ENCODE measurements around the gene SPCS1.

SPCS1 gene

DNA sequence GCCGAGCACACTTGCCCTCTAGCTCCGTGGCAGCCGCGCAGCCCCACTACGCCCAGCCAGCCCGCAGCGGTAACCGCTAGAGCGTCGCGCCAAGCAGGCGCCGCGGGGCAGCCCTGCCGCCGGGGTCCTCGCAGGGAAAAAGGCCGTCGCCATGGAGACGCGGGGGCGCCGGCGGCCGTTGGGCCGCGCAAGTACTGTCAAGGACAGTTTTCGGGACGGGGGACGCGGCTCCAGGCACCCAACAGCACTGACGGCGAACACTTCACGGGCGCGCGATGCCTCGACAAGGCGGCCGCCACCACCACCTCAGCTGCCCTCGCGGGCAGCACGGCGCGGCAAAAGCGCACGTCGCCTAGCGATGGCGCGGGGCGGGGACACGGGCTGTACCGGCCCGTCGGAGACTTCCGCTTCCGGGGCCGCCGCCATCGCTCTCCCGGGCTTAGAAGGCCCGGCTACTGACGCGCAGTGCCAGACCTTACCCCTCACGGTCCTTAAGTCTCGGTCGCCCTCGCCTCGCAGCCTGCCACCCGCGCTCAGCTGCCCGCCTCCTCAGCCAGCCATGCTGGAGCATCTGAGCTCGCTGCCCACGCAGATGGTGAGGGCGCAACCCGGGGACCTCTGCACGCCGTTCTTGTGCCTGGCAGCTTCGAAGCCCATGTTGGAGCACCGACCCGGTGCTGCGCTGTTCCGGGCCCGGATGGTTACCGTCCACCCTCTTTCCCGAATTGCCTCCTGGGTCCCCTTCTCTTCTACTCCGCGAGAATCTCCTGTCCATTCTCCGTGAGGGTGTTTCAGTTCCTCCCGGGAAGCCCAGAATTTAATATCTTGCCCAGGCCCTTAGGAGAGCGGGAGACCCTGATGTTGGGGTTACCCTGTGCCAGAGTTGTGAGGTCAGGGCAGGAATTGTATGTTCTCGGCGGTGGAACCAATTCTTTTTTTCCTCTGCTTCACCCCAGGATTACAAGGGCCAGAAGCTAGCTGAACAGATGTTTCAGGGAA lies at the start of gene SPCS1, which contains the start of gene GLT8D1:
TSS of gene SPCS1 (plus strand) at position 419 of the 999 bp plus-strand sequence. CDS start at position 560, 141 bp downstream.
TSS of gene GLT8D1 (minus strand) at position 104 of the 999 bp plus-strand sequence. CDS start 5,331 bp downstream, outside the sequence.
- peak; percentile 95 for ATAC-seq
- TF ChIP-seq ZFP30 (CRISPR knock-in tag; IDR thresholded peaks at IDR 0.05) (no peak), TOX (CRISPR knock-in tag; IDR thresholded peaks at IDR 0.05; ENCODE audit: borderline replicate concordance) (no peak), PPARA (CRISPR knock-in tag; IDR thresholded peaks at IDR 0.05; ENCODE audit: borderline replicate concordance) (no peak), ZFP3 (CRISPR knock-in tag; IDR thresholded peaks at IDR 0.05) (no peak), SNAI2 (CRISPR knock-in tag; IDR thresholded peaks at IDR 0.05) (no peak), TCF4 (CRISPR knock-in tag; IDR thresholded peaks at IDR 0.05; ENCODE audit: borderline replicate concordance) (no peak), ESRRG (CRISPR knock-in tag; IDR thresholded peaks at IDR 0.05) (no peak)
- TF ChIP-seq, protein P1, sequence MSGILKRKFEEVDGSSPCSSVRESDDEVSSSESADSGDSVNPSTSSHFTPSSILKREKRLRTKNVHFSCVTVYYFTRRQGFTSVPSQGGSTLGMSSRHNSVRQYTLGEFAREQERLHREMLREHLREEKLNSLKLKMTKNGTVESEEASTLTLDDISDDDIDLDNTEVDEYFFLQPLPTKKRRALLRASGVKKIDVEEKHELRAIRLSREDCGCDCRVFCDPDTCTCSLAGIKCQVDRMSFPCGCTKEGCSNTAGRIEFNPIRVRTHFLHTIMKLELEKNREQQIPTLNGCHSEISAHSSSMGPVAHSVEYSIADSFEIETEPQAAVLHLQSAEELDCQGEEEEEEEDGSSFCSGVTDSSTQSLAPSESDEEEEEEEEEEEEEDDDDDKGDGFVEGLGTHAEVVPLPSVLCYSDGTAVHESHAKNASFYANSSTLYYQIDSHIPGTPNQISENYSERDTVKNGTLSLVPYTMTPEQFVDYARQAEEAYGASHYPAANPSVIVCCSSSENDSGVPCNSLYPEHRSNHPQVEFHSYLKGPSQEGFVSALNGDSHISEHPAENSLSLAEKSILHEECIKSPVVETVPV (CRISPR knock-in tag; IDR thresholded peaks at IDR 0.05) = no peak

DNA sequence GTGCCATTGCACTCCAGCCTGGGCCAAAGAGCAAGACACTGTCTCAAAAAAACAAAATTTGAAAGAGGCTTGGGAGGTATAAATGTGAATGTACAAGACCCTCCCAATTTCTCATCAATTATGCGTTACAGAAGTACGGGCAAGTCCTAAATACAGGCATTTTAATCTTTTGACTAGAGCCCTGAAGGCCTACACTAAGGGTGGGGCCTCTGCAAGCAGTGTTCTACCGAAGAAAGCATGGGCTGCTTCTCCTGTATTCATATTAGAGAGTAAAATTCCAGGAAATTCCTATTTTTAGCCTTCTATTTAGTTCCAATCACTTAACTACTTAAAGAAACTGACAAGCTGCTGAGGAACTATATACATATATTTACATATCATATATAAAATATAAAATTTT lies 45.9 kb upstream of the SPCS1 start:
- TF ChIP-seq PPARA (CRISPR knock-in tag; IDR thresholded peaks at IDR 0.05; ENCODE audit: borderline replicate concordance) = no peak
- TF ChIP-seq ZFP3 (CRISPR knock-in tag; IDR thresholded peaks at IDR 0.05) = no peak
- TF ChIP-seq, protein P2, sequence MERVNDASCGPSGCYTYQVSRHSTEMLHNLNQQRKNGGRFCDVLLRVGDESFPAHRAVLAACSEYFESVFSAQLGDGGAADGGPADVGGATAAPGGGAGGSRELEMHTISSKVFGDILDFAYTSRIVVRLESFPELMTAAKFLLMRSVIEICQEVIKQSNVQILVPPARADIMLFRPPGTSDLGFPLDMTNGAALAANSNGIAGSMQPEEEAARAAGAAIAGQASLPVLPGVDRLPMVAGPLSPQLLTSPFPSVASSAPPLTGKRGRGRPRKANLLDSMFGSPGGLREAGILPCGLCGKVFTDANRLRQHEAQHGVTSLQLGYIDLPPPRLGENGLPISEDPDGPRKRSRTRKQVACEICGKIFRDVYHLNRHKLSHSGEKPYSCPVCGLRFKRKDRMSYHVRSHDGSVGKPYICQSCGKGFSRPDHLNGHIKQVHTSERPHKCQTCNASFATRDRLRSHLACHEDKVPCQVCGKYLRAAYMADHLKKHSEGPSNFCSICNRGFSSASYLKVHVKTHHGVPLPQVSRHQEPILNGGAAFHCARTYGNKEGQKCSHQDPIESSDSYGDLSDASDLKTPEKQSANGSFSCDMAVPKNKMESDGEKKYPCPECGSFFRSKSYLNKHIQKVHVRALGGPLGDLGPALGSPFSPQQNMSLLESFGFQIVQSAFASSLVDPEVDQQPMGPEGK (CRISPR knock-in tag; IDR thresholded peaks at IDR 0.05; ENCODE audit: borderline replicate concordance) = no peak
- TF ChIP-seq ZC3H10 (CRISPR knock-in tag; IDR thresholded peaks at IDR 0.05) = no peak
- no peak for TF ChIP-seq ZNF70 (CRISPR knock-in tag; IDR thresholded peaks at IDR 0.05)
- no peak for TF ChIP-seq BACH2 (CRISPR knock-in tag; IDR thresholded peaks at IDR 0.05; ENCODE audit: borderline replicate concordance)
- TF ChIP-seq ZNF8 (CRISPR knock-in tag; IDR thresholded peaks at IDR 0.05) = no peak
- TF ChIP-seq TCF4 (CRISPR knock-in tag; IDR thresholded peaks at IDR 0.05; ENCODE audit: borderline replicate concordance) = no peak
- no peak for ATAC-seq

- no peak for TF ChIP-seq ARNTL (CRISPR knock-in tag; IDR thresholded peaks at IDR 0.05; ENCODE audit: borderline replicate concordance, low read depth)
- no peak for TF ChIP-seq ZC3H10 (CRISPR knock-in tag; IDR thresholded peaks at IDR 0.05)
- no peak for TF ChIP-seq TCF4 (CRISPR knock-in tag; IDR thresholded peaks at IDR 0.05; ENCODE audit: borderline replicate concordance)
- TF ChIP-seq BACH2 (CRISPR knock-in tag; IDR thresholded peaks at IDR 0.05; ENCODE audit: borderline replicate concordance) = no peak
- TF ChIP-seq CSDC2 (CRISPR knock-in tag; IDR thresholded peaks at IDR 0.05) = no peak
- TF ChIP-seq, protein P2 (CRISPR knock-in tag; IDR thresholded peaks at IDR 0.05; ENCODE audit: borderline replicate concordance) = no peak
- TF ChIP-seq, protein P3, sequence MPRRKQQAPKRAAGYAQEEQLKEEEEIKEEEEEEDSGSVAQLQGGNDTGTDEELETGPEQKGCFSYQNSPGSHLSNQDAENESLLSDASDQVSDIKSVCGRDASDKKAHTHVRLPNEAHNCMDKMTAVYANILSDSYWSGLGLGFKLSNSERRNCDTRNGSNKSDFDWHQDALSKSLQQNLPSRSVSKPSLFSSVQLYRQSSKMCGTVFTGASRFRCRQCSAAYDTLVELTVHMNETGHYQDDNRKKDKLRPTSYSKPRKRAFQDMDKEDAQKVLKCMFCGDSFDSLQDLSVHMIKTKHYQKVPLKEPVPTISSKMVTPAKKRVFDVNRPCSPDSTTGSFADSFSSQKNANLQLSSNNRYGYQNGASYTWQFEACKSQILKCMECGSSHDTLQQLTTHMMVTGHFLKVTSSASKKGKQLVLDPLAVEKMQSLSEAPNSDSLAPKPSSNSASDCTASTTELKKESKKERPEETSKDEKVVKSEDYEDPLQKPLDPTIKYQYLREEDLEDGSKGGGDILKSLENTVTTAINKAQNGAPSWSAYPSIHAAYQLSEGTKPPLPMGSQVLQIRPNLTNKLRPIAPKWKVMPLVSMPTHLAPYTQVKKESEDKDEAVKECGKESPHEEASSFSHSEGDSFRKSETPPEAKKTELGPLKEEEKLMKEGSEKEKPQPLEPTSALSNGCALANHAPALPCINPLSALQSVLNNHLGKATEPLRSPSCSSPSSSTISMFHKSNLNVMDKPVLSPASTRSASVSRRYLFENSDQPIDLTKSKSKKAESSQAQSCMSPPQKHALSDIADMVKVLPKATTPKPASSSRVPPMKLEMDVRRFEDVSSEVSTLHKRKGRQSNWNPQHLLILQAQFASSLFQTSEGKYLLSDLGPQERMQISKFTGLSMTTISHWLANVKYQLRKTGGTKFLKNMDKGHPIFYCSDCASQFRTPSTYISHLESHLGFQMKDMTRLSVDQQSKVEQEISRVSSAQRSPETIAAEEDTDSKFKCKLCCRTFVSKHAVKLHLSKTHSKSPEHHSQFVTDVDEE (CRISPR knock-in tag; IDR thresholded peaks at IDR 0.05) = no peak
- no peak for TF ChIP-seq CREB5 (CRISPR knock-in tag; IDR thresholded peaks at IDR 0.05; ENCODE audit: low read depth)
- TF ChIP-seq ISL1 (CRISPR knock-in tag; IDR thresholded peaks at IDR 0.05) = no peak
- TF ChIP-seq TOX (CRISPR knock-in tag; IDR thresholded peaks at IDR 0.05; ENCODE audit: borderline replicate concordance) = no peak
- no peak for TF ChIP-seq PPARA (CRISPR knock-in tag; IDR thresholded peaks at IDR 0.05; ENCODE audit: borderline replicate concordance)
- no peak for TF ChIP-seq ZNF70 (CRISPR knock-in tag; IDR thresholded peaks at IDR 0.05)
- TF ChIP-seq ZNF565 (CRISPR knock-in tag; conservative IDR thresholded peaks at IDR 0.05; ENCODE audit: low read depth) = no peak
- no peak for TF ChIP-seq ZFP3 (CRISPR knock-in tag; IDR thresholded peaks at IDR 0.05)
- no peak for TF ChIP-seq OSR1 (CRISPR knock-in tag; IDR thresholded peaks at IDR 0.05)
- TF ChIP-seq ZNF8 (CRISPR knock-in tag; IDR thresholded peaks at IDR 0.05) = no peak
- no peak for ATAC-seq
Observed at GRCh38 chr3:52663098-52663497, 42.8 kb upstream of the SPCS1 start.
